Psoas muscle (tissue), 8 donors: Measurements from ENCODE around the gene DOCK8. TPM values are rescaled to one million over a fixed set of nuclear protein-coding genes. Genes with fewer than 3 reads are reported as not detected.

Source experiments
- ATAC-seq, 4 donors: fragments of 200-7000 bp; cut with Tn5 transposase; one replicate each; pipeline ENCODE4 v1.9.1; 2020; ENCODE audit warnings: moderate library complexity in 3 of 4, mild to moderate bottlenecking in 2 of 4
- DNase-seq, 2 donors: peaks; one replicate each; pipeline ENCODE4 v3.0.0-alpha.2; 2020
- H3K27ac ChIP-seq: fragments of 200-600 bp; one replicate; pipeline ENCODE4 v1.8.0; 2022
- H3K27me3 ChIP-seq, 3 donors: fragments of 200-600 bp in 1 of 3; one replicate each; pipeline versions ENCODE4 v1.6.1 to v1.8.0; 2013 to 2022; ENCODE audit warnings: low read length in 2 of 3, mild to moderate bottlenecking in 2 of 3, moderate library complexity in 1 of 3; ENCODE audit not compliant: insufficient read depth in 3 of 3
- H3K36me3 ChIP-seq, 2 donors: fragments of 200-600 bp in 1 of 2; one replicate each; pipeline versions ENCODE4 v1.6.1 to v1.8.0; 2013 to 2022; ENCODE audit warnings: low read depth in 1 of 2, mild to moderate bottlenecking in 1 of 2, moderate library complexity in 1 of 2; ENCODE audit not compliant: insufficient read depth in 1 of 2
- H3K4me1 ChIP-seq: fragments of 200-600 bp; one replicate; pipeline ENCODE4 v1.8.0; 2022
- H3K4me3 ChIP-seq: fragments of 200-600 bp; one replicate; pipeline ENCODE4 v1.8.0; 2022; ENCODE audit warnings: mild to moderate bottlenecking
- H3K9me3 ChIP-seq: fragments of 200-600 bp; one replicate; pipeline ENCODE4 v1.8.0; 2022
- WGBS, 3 donors: extraction: QIAGEN DNeasy Blood & Tissue Kit; methylation state at CpG; one replicate each; pipeline versions ENCODE4 v1.1.6 to v1.1.7; 2013; 5-methylcytosine and 5-hydroxymethylcytosine counted together
- intact Hi-C, 2 donors: fragments of 100-400 bp; cut with DNase I; formaldehyde crosslinking; loops; one replicate each; pipeline versions ENCODE4 v1.11.0 to v1.14.2; 2022
- polyA plus RNA-seq, 3 donors: library from polyadenylated mRNA; stranded (reverse); fragments of 200-250 nt; gene quantifications; one replicate each; pipeline ENCODE4 v1.2.3, GENCODE V29; 2013
- total RNA-seq, 4 donors: library from RNA; stranded (reverse); fragmentation: NEBNext Ultra II Directional in 2 of 4; extraction: Animal tissue kit (Norgen Biotek cat#: 25700) in 2 of 4; gene quantifications; one replicate each; pipeline versions ENCODE4 v1.2.1 to v1.2.4, GENCODE V29; 2021 to 2023
- TF ChIP-seq, protein P1 (sequence below): fragments of 200-600 bp; IDR thresholded peaks from one replicate; pipeline ENCODE4 v1.8.0; 2022; ENCODE audit warnings: antibody characterized with exemption
- donor health status: healthy with polysubstance abuse.
- donor health status: DM: no; HTN: no; CAD: no; lungs with moderate emphysema.
- donor health status: Bipolar disorder and iron deficiency.
- donor health status: healthy.
- donor health status: DM: yes; HTN: yes; CAD: no.
- donor health status: DM: no; HTN: no; CAD: no.
- donor health status: DM: no; HTN: no; CAD: no.
- donor health status: DM: yes; HTN: yes; CAD: no.

The DOCK8 gene
- total and polyA plus RNA-seq, 7 donors, result 0.32 to 2.8 (median 2.0) TPM

GRCh38 chr9:269081-269711 lies 54.5 kb downstream of the DOCK8 start:
- Histone ChIP-seq H3K4me3 (no peak overlapping the region), H3K4me1 (no peaks in the 10 kb centered on the region), H3K9me3 (no peaks in the 10 kb centered on the region), H3K27ac (no peak overlapping the region), H3K27me3 (no peaks in the 10 kb centered on the region), H3K36me3 (no peaks in the 10 kb centered on the region)
- ATAC-seq (no peak), DNase-seq (no peak)
- intact Hi-C loops, result no loop called here
- TF ChIP-seq, protein P1, sequence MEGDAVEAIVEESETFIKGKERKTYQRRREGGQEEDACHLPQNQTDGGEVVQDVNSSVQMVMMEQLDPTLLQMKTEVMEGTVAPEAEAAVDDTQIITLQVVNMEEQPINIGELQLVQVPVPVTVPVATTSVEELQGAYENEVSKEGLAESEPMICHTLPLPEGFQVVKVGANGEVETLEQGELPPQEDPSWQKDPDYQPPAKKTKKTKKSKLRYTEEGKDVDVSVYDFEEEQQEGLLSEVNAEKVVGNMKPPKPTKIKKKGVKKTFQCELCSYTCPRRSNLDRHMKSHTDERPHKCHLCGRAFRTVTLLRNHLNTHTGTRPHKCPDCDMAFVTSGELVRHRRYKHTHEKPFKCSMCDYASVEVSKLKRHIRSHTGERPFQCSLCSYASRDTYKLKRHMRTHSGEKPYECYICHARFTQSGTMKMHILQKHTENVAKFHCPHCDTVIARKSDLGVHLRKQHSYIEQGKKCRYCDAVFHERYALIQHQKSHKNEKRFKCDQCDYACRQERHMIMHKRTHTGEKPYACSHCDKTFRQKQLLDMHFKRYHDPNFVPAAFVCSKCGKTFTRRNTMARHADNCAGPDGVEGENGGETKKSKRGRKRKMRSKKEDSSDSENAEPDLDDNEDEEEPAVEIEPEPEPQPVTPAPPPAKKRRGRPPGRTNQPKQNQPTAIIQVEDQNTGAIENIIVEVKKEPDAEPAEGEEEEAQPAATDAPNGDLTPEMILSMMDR, result no peak
- WGBS, 3 donors, result 83 to 92% (median 89%) methylated on average over 6 of the region's 6 CpGs

DNA sequence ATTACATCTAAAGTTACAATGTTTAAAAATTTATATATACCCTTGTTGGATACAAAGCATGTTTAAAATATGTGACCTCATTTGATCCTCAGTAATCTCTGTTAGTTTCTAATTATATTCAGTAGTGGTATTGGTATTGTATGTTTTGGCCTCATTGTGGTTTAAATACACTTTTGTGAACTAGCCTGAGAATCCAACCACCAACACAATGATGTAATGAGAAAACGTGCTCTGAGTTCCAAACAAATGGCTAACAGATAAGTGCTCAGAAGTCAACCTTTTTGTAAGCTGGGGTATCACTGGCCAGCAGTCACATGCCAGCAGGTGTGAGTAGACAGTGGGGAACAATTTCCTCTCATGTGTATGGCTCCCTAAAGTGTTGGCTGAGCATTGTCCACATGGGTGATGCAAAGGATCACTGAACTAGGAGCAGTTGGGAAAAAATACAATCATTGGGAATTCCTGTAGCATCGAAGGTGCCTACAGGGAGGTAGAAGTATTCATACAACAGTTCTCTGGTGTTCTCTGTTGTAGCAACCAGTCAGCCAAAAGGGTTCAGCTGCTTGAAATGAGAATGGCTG lies 56.1 kb downstream of the DOCK8 start:
- TF ChIP-seq, protein P1, result no peak
- no peaks in the 10 kb centered on the region for H3K9me3 ChIP-seq
- no peaks in the 10 kb centered on the region for H3K36me3 ChIP-seq
- no peak overlapping the region for H3K4me3 ChIP-seq
- no peaks in the 10 kb centered on the region for H3K4me1 ChIP-seq
- H3K27ac ChIP-seq, result no peak overlapping the region
- intact Hi-C loops, result no loop called here
- no peak for DNase-seq
- WGBS, 3 donors, result 71 to 83% (median 82%) methylated on average over 2 of the region's 2 CpGs
- ATAC-seq, result no peak
- H3K27me3 ChIP-seq, result no peaks in the 10 kb centered on the region

GRCh38 chr9:272251-273213 lies 57.9 kb downstream of the DOCK8 start:
- TF ChIP-seq, protein P1, result no peak
- DNase-seq (no peak), ATAC-seq (peak in 1 of 4 donors; percentile 46)
- H3K9me3 ChIP-seq, result no peaks in the 10 kb centered on the region
- WGBS, 3 donors, result 84 to 88% (median 87%) methylated on average over 17 of the region's 17 CpGs
- H3K36me3 ChIP-seq, result no peaks in the 10 kb centered on the region
- no peaks in the 10 kb centered on the region for H3K4me1 ChIP-seq
- peak overlapping the region; percentile 0 for H3K4me3 ChIP-seq
- intact Hi-C loops, result no loop called here
- H3K27me3 ChIP-seq, result no peaks in the 10 kb centered on the region
- H3K27ac ChIP-seq, result no peak overlapping the region

DNA sequence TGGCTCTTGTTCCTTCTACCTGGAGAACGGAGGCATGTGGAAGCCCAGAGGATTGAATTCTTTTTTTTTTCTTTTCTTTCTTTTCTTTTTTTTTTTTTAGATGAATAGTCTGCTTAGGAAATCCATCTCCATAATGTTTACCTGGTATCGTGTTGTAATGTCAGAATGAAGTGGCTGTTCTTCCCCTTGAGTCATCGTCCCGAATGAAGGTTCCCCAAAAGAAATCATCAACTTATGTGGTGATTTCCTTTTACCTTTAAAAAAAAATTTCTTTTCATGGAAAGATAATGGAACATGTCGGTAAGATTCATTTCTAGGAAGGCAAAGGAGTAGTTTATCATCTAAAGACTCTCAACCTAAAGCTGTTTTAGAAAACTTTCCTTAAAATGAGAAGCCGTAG lies 59.7 kb downstream of the DOCK8 start:
- no peak for ATAC-seq
- no peak for DNase-seq
- H3K27me3 ChIP-seq, result no peaks in the 10 kb centered on the region
- 87 to 89% (median 89%) methylated on average over 6 of the region's 6 CpGs for WGBS, 3 donors
- no peaks in the 10 kb centered on the region for H3K36me3 ChIP-seq
- no peak overlapping the region for H3K27ac ChIP-seq
- no peaks in the 10 kb centered on the region for H3K9me3 ChIP-seq
- no peaks in the 10 kb centered on the region for H3K4me1 ChIP-seq
- TF ChIP-seq, protein P1, result no peak
- H3K4me3 ChIP-seq, result no peak overlapping the region
- intact Hi-C loops, result no loop called here
